Heart right ventricle (tissue), 16 donors: ENCODE data around the gene SERPINE3. TPM values are rescaled to one million over a fixed set of nuclear protein-coding genes. Genes with fewer than 3 reads are reported as not detected.

Experiments used
- ATAC-seq, 8 donors: fragments of 200-7000 bp; cut with Tn5 transposase; one replicate each; pipeline ENCODE4 v1.9.1; 2020; ENCODE audit warnings: mild to moderate bottlenecking in 8 of 8, moderate library complexity in 8 of 8, moderate number of reproducible peaks in 1 of 8
- DNase-seq, 2 donors: peaks; one replicate each; pipeline ENCODE4 v3.0.0-alpha.2; 2020
- H3K27ac ChIP-seq, 10 donors: fragments of 200-600 bp; sonication (generic) in 2 of 10; one replicate each; pipeline versions ENCODE4 v1.5.0 to v1.8.0; 2020 to 2022; ENCODE audit warnings: mild to moderate bottlenecking in 3 of 10
- H3K27me3 ChIP-seq, 7 donors: fragments of 200-600 bp; one replicate each; pipeline ENCODE4 v1.8.0; 2021 to 2022; ENCODE audit warnings: mild to moderate bottlenecking in 2 of 7
- H3K36me3 ChIP-seq, 9 donors: fragments of 200-600 bp; sonication (generic) in 1 of 9; one replicate each; pipeline versions ENCODE4 v1.5.0 to v1.8.0; 2020 to 2022; ENCODE audit warnings: mild to moderate bottlenecking in 2 of 9
- H3K4me1 ChIP-seq, 9 donors: fragments of 200-600 bp; sonication (generic) in 1 of 9; one replicate each; pipeline versions ENCODE4 v1.5.0 to v1.8.0; 2020 to 2022; ENCODE audit warnings: mild to moderate bottlenecking in 4 of 9
- H3K4me3 ChIP-seq, 10 donors: fragments of 200-600 bp; sonication (generic) in 2 of 10; one replicate each; pipeline versions ENCODE4 v1.5.0 to v1.8.0; 2020 to 2022; ENCODE audit warnings: mild to moderate bottlenecking in 7 of 10, moderate library complexity in 2 of 10
- H3K9me3 ChIP-seq, 11 donors: fragments of 200-600 bp in 10 of 11; sonication (generic) in 2 of 11; one replicate each; pipeline versions ENCODE4 v1.5.0 to v1.8.0; 2013 to 2022; ENCODE audit warnings: mild to moderate bottlenecking in 2 of 11, control low read depth in 1 of 11, moderate library complexity in 1 of 11
- WGBS, 2 donors: extraction: QIAGEN DNeasy Blood & Tissue Kit; methylation state at CpG; one replicate each; pipeline ENCODE4 v1.1.7; 2013; ENCODE audit warnings: inconsistent platforms in 1 of 2; 5-methylcytosine and 5-hydroxymethylcytosine counted together
- intact Hi-C, 10 donors: fragments of 100-400 bp; cut with DNase I; formaldehyde crosslinking; loops; one replicate each; pipeline versions ENCODE4 v1.11.1 to v1.14.2; 2022
- microRNA-seq, 2 donors: library from miRNA; unstranded; fragments of <30 nt; microRNA quantifications; one replicate each; pipeline ENCODE4 v1.2.0, GENCODE V29; 2021
- polyA plus RNA-seq, 2 donors: library from polyadenylated mRNA; stranded (reverse); fragments of 200-250 nt; gene quantifications; one replicate each; pipeline ENCODE4 v1.2.3, GENCODE V29; 2013
- total RNA-seq, 10 donors: library from RNA; stranded (reverse); fragmentation: NEBNext Ultra II Directional in 3 of 10; extraction: Animal tissue kit (Norgen Biotek cat#: 25700) in 3 of 10; gene quantifications; one replicate each; pipeline versions ENCODE4 v1.2.1 to v1.2.4, GENCODE V29; 2021 to 2023
- TF ChIP-seq, protein P1 (sequence below), 9 donors: fragments of 200-600 bp; sonication (generic) in 2 of 9; IDR thresholded peaks; one replicate each; pipeline versions ENCODE4 v1.5.0 to v1.8.0; 2021 to 2022; ENCODE audit warnings: antibody characterized with exemption in 9 of 9, mild to moderate bottlenecking in 5 of 9, moderate library complexity in 1 of 9
- donor health status: Arrhythmogenic right ventricular cardiomyopathy.
- donor health status: ischemic (EF 13 %, LVEDD 7.1; RV severe dilation, severe dysfunction).
- donor health status: healthy with polysubstance abuse.
- donor health status: DM: no; HTN: yes; CAD: no.
- donor health status: DM: no; HTN: no; CAD: no.
- donor health status: ischemic (EF 25% LVEDD 6.9; RV normal size, moderate dysfunction).
- donor health status: ischemic (EF 25% LVEDD 5.7; RV mildly dilated, moderate dysfunction).
- donor health status: healthy.
- donor health status: DM: yes; HTN: yes; CAD: no.
- donor health status: Ischemic cardiomyopathy.
- donor health status: ischemic (EF 35%, LVEDD 5.7; RV mildly dilated, moderate dysfunction).
- donor health status: nonischemic (EF 11% LVEDD 7.7; RV severe dilation, severe dysfunction).
- donor health status: DM: yes; HTN: yes; CAD: no.
- donor health status: PGD.
- donor health status: ischemic (EF 29% LVEDD 5.4; RV normal size, mild dysfunction).
- donor health status: nonischemic (EF 23%, LVEDD 6.1; RV moderate dilation, normal function).

Gene SERPINE3
- total and polyA plus RNA-seq, 12 donors, result 0.01 TPM; not detected in 11

DNA sequence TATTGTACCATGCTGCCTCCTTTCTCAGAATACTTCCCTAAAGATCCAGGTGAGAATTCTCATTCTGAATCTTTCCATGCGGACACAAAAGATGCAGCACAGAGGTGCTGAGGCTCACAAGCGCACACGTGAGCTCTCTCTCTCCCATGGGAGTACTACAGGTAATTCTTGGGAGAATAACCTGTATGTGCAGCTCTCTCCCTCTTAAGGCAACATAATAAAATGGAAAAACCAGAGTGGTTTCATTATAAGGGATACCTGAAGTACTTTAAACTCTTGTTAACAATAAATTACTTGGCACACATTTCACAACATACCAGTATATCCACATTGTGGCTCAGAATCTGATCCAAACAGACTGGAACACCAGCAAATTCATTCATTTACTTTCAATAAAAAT, 72.9 kb downstream of the SERPINE3 start:
- Histone ChIP-seq H3K27ac (no peak overlapping the region), H3K4me1 (peaks cover 0 to 12% (median 0%) of the 10 kb centered on the region in 9 donors), H3K4me3 (no peak overlapping the region), H3K36me3 (peaks cover 0 to 58% (median 4%) of the 10 kb centered on the region in 9 donors), H3K9me3 (peaks cover 0 to 13% (median 0%) of the 10 kb centered on the region in 11 donors), H3K27me3 (no peaks in the 10 kb centered on the region)
- intact Hi-C loops, result no loop called here
- ATAC-seq (no peak), DNase-seq (no peak)
- TF ChIP-seq, protein P1, sequence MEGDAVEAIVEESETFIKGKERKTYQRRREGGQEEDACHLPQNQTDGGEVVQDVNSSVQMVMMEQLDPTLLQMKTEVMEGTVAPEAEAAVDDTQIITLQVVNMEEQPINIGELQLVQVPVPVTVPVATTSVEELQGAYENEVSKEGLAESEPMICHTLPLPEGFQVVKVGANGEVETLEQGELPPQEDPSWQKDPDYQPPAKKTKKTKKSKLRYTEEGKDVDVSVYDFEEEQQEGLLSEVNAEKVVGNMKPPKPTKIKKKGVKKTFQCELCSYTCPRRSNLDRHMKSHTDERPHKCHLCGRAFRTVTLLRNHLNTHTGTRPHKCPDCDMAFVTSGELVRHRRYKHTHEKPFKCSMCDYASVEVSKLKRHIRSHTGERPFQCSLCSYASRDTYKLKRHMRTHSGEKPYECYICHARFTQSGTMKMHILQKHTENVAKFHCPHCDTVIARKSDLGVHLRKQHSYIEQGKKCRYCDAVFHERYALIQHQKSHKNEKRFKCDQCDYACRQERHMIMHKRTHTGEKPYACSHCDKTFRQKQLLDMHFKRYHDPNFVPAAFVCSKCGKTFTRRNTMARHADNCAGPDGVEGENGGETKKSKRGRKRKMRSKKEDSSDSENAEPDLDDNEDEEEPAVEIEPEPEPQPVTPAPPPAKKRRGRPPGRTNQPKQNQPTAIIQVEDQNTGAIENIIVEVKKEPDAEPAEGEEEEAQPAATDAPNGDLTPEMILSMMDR (IDR thresholded peaks at IDR 0.05), result no peak
- WGBS, 2 donors, result 94% methylated on average over 3 of the region's 3 CpGs

Small RNA genes lying within 50 kb of the gene (microRNA-seq; reads per million reads assigned to microRNA genes)
- 0 reads per million in 2 donors for gene MIR5693

Other genes starting within 250 kb of the SERPINE3 start
- not detected for gene C13orf42, start 228.4 kb upstream of the SERPINE3 start, total RNA-seq
- gene C13orf42, start 228.4 kb upstream of the SERPINE3 start, polyA plus RNA-seq, result under 1 TPM in 1 of 2 donors, not detected in 1; 0.01 TPM
- gene FAM124A, start 117.3 kb upstream of the SERPINE3 start, total RNA-seq, result 10 to 100 TPM in 2 of 10 donors, 1 to 10 TPM in 8; 5.1 to 14.0 (median 8.4) TPM
- gene FAM124A, start 117.3 kb upstream of the SERPINE3 start, polyA plus RNA-seq, result 1 to 10 TPM; 2.1 to 5.2 TPM
- 10 to 100 TPM; 20.2 to 31.1 (median 24.8) TPM for gene INTS6, start 113.3 kb downstream of the SERPINE3 start, total RNA-seq
- 10 to 100 TPM in 1 of 2 donors, 1 to 10 TPM in 1; 7.1 to 11.0 TPM for gene INTS6, start 113.3 kb downstream of the SERPINE3 start, polyA plus RNA-seq
- gene WDFY2, start 244.8 kb downstream of the SERPINE3 start, total RNA-seq, result 1 to 10 TPM; 4.7 to 7.5 (median 6.2) TPM
- 1 to 10 TPM; 2.4 to 2.6 TPM for gene WDFY2, start 244.8 kb downstream of the SERPINE3 start, polyA plus RNA-seq